Measurements from ENCODE around the gene NUDT16.
"Not testable (repeated sequence)": the region's sequence is repeated elsewhere in the genome, so short reads cannot be mapped to it uniquely, and the experiment has no call there.

Gene NUDT16
- 11.0 to 21.4 (median 16.8) reads per million in 4 donors for total RNA-seq

- peak; percentile 91 to 98 (median 93) for DNase-seq
Observed at GRCh38 chr3:131381445-131382291, at the start of gene NUDT16. Gene NUDT16, plus strand, starts transcription at chr3:131381774. Its CDS starts 31 bp downstream, at chr3:131381805.

DNA sequence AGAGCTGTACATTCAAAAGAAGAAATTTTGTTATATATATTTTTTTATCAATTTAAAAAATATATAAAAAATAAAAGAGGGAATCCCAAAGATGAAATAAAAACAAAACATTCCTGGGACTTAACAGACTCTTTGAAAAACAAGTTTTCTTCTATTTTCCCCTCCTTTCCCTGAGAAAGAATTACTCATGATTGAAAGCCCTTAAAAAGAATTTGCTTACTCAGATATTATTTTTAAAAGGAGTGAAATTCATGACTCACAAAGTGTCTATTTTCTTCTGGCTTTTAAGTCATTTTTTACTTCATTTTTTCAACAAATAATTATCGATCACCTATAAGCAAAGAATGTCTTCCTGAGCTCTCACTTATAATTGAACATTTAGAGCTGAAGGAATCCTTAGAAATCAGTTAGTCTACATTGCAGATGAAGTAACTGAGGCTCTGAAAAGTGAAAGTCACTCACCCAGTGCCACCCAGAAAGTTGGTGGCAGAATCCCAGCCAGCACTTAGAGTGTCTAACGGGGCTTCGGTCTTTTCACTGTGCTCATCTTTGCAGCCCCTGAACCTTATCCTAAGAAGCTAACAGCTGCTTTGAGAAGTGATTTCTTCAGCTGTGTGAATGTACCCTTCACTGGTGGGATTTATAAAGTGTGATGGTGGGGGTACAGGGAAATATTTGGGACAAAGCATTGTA, 42.5 kb upstream of the NUDT16 start:
- no peak for DNase-seq

GRCh38 chr3:131341761-131342160, 39.8 kb upstream of the NUDT16 start:
- DNase-seq, result no peak

DNA sequence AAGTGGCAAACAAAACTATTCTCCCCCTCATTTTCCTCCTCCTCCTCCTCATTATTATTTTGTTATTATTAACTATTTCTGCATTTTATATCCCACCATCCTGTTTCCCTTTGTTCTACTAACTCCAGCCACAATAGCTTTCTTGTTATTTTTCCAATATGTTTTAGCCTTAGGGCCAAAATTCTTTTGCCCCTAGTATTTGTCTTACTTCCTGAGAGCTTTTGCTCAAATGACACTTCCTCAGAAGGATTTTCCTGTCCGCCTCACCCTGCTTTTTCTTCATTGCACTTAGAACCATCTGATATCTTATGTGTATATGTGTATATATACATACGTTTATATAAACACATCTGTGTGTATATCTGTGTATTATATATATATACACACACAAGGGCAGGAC, 32.7 kb upstream of the NUDT16 start:
- DNase-seq, result no peak

- no peak for DNase-seq
Observed at GRCh38 chr3:131349454-131349853, 32.1 kb upstream of the NUDT16 start.

GRCh38 chr3:131349946-131350347, 31.6 kb upstream of the NUDT16 start:
- no peak for DNase-seq

DNA sequence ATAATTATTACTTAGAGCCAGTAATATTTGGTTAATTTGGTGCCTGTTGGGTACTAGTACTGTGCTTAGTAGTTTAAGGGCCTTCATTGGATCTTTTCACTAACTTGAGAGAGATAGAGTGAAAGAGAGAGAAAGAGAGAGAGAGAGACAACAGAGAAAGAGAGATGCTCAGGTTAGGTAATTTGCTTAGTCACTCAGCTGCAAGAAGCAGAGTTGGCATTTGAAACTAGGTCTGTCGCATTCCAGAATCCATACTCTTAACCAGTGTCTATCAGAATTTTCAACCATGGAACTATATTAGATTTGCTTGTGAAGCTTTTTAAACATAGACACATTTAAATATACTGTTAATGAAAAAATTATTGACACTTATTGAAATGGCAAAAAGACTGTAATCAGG, 31.1 kb upstream of the NUDT16 start:
- no peak for DNase-seq

- no peak for DNase-seq
Observed at GRCh38 chr3:131353016-131353877, 28.3 kb upstream of the NUDT16 start.

GRCh38 chr3:131353986-131354385, 27.6 kb upstream of the NUDT16 start:
- no peak for DNase-seq

DNA sequence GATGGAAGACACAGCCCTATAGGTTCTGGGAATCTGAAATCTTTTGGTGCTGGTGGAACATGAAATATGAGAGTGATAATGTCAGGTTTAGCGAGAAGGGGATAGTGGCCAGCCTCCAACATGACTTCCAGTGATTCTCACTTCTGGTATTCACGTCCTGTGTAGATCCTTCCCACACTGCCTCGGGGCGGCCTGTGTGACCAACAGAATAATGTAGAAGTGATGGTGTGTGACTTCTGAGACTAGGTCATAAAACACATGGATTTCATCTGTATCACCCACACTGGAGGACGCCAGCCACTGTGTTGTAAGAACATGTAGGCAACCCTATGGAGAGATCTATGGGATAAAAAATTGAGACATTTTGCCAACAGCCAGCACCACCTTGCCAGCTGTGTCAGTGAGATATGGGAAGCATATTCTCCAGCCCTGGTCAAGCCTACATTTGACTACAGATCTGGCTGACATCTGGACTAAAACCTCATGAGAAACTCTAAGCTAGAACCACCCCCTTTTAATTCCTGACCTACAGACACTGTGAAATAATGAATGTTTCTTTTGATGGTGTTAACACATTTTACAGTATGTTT, 25.5 kb upstream of the NUDT16 start:
- DNase-seq, result no peak

DNA sequence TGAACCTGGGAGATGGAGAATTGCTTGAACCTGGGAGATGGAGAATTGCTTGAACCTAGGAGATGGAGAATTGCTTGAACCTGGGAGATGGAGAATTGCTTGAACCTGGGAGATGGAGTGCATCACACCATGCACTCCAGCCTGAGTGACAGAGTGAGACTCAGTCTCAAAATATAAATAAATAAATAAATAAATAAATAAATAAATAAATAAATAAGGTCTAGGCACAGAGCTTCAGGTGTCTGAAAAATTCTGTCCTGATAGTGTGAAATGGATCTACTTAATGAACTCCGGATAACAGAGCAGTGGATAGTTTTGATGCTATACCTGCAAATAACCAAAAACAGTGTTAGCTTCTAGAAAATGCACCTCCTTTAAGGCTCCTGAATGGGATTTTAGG, 24.3 kb upstream of the NUDT16 start:
- DNase-seq, result no peak

DNA sequence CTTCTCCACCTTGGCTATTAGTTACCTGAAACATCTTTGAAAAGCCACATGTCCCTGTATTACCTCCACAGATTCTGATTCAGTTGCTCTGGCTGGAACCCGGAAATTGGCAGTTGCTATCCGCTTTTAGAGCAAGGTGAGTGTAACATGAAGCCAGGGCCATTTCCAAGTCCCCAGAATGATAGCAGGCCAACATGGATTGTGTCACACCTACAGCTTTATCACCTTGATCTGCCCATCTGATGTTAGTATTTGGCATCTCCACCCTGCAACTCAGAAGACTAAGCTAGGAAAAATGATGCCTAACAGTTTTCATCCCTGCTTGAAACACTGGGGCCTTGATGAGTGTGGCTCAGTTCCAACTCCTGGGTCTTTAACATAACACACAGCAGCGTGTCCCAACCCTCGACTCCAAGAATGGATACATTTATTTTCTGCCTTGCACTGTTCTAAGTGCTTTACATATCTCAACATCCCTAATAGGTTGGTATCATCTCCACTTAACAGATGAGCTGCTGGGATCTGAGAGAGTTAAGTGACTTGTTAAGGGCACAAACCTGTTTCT, 21.3 kb upstream of the NUDT16 start:
- no peak for DNase-seq

DNA sequence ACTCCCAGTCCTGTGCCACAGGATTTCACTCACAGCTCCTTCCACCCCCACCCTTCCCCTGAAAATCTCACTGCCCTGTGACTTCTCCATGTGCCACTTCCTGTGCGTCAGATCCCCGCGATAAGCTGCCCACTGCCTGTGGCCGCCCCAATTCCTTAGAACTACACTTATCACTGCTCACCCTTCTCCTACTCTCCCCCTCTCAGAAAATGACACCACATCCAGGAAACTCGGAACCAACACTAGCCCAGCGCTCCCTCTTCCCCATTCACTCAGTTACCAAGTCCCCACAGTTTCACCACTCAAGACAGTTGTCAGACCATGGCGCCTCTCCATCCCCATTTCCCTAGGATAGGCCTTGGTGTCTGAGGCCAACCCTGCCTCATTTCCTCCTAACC, 20.5 kb upstream of the NUDT16 start:
- not testable (repeated sequence) for DNase-seq

GRCh38 chr3:131361464-131362421, 19.8 kb upstream of the NUDT16 start:
- DNase-seq, result peak in 1 of 5 donors; percentile 26

GRCh38 chr3:131363275-131363674, 18.3 kb upstream of the NUDT16 start:
- no peak for DNase-seq

GRCh38 chr3:131370935-131371687, 10.5 kb upstream of the NUDT16 start:
- DNase-seq, result no peak

DNA sequence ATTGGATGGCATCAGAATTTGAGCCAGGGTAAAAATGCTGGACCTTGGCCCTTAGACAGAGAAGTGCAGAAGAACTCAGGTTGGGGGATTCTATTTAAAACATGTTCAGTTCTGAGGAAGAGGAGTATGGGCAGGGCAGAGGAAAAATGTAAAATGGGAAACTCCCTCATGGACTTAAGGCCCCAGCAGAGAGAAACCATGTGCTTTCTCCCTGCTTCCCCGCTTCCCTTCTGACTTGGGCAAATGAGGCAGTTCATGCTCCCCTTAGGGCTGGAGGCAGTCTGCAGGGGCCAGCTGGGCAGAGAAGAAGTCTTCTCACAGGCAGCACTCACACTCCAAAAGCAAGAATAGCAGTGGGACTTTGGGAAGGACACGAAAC, 9.9 kb upstream of the NUDT16 start:
- DNase-seq, result no peak

DNA sequence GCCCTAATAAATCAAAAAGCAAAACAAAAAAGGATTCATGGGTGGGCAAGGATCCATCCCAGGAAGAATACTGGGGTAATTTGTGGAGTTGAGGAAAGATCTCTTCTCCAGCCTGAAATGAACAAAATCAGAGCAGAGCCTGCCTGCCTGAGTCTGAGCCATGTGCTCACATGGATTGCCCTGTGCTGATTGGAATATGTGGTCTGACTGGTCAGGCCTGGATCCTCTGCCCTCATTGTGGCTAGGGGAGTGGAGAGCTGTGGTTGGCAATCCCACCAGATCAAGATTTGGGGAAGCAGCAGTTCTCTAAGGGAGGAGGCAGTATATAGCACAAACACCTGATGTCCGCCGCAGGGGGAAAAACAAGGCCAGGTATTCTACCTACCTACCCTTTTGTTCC, 6.8 kb upstream of the NUDT16 start:
- no peak for DNase-seq

DNA sequence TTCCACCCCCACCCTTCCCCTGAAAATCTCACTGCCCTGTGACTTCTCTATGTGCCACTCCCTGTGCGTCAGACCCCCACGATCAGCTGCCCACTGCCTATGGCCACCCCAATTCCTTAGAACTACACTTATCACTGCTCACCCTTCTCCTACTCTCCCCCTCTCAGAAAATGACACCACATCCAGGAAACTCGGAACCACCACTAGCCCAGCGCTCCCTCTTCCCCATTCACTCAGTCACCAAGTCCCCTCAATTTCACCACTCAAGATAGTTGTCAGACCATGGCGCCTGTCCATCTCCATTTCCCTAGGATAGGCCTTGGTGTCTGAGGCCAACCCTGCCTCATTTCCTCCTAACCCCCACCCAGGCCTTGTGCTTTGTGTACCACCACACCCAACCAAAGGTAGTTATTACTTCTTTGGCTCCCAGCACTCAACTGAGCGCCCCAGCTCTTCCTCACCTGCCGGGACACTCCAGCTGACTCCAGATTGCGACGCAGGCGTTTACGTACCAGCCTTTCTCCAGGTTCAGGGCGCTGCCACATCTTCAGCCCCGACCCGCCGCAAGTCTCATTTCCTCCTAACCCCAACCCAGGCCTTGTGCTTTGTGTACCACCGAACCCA, 641 bp upstream of the NUDT16 start:
- DNase-seq, result not testable (repeated sequence)

Data from T-helper 1 cell (primary cell).